ENCODE results near the gene CDKN2A. TPM values are rescaled to one million over a fixed set of nuclear protein-coding genes. Genes with fewer than 3 reads are reported as not detected.

Gene CDKN2A
- polyA plus RNA-seq, 1 of the 3 experiments (the other 2 are of a cell fraction), result 41.4 TPM

GRCh38 chr9:21974343-21974721 is 19.9 kb downstream of the CDKN2A start:
- Histone ChIP-seq H3K4me3 (ENCODE audit: low read depth in 2 of 2, low read length in 1 of 2) (peak overlapping the region; percentile 53 to 65), H4K20me1 (ENCODE audit: insufficient read depth) (no peaks in the 10 kb centered on the region), H3K9ac (peak overlapping the region; percentile 26; the same call in 1 of the 2 replicates), H3K4me1 (ENCODE audit: control insufficient read depth in 1 of 2, insufficient read depth in 2 of 2, low read depth in 1 of 2, low read length in 1 of 2) (peaks cover 0 to 4% of the 10 kb centered on the region in 2 experiments; a peak in 1 of 4 replicates), H3F3A (replicated peaks; ENCODE audit: insufficient read depth) (peaks cover 11% of the 10 kb centered on the region), H3K4me2 (peak overlapping the region; percentile 93), H3K27ac (ENCODE audit: low read depth in 2 of 2, low read length in 1 of 2) (no peak overlapping the region), H3K9me2 (no peaks in the 10 kb centered on the region), H3K27me3 (ENCODE audit: insufficient read depth) (peaks cover 87% of the 10 kb centered on the region), H3K9me3 (no peaks in the 10 kb centered on the region), H3K36me3 (replicated peaks in 1 of 2; ENCODE audit: control insufficient read depth in 1 of 2, insufficient read depth in 2 of 2, low read length in 1 of 2) (no peaks in the 10 kb centered on the region), H3K79me2 (ENCODE audit: insufficient read depth) (no peaks in the 10 kb centered on the region), H2AFZ (ENCODE audit: low read depth) (peak overlapping the region; percentile 69)
- TF ChIP-seq PBX3 (IDR thresholded peaks at IDR 0.05), result no peak
- TF ChIP-seq TEAD4 (IDR thresholded peaks at IDR 0.05; ENCODE audit: borderline replicate concordance, insufficient read depth), result no peak
- no peak for TF ChIP-seq JUND (IDR thresholded peaks at IDR 0.05)
- no peak for TF ChIP-seq MXI1 (IDR thresholded peaks at IDR 0.05; ENCODE audit: low read depth, low read length)
- no peak for TF ChIP-seq NRF1 (IDR thresholded peaks at IDR 0.05; ENCODE audit: low read depth, low read length)
- TF ChIP-seq FOSL2 (IDR thresholded peaks at IDR 0.05; ENCODE audit: borderline replicate concordance, low read depth), result no peak
- no peak for TF ChIP-seq TCF12 (IDR thresholded peaks at IDR 0.05)
- no peak for TF ChIP-seq FOXJ3 (CRISPR knock-in tag; IDR thresholded peaks at IDR 0.05)
- no peak for TF ChIP-seq POLR2AphosphoS5 (IDR thresholded peaks at IDR 0.05; ENCODE audit: low read depth, low read length)
- no peak for TF ChIP-seq ZBTB33 (IDR thresholded peaks at IDR 0.05; ENCODE audit: borderline replicate concordance, low read depth)
- TF ChIP-seq RCOR1 (IDR thresholded peaks at IDR 0.05; ENCODE audit: low read length), result no peak
- TF ChIP-seq IRF3 (IDR thresholded peaks at IDR 0.05; ENCODE audit: low read depth, low read length), result no peak
- no peak for TF ChIP-seq RFX5 (IDR thresholded peaks at IDR 0.05; ENCODE audit: low read length)
- no peak for TF ChIP-seq ELF1 (IDR thresholded peaks at IDR 0.05)
- no peak for TF ChIP-seq NFIC (IDR thresholded peaks at IDR 0.05; ENCODE audit: borderline replicate concordance)
- no peak for TF ChIP-seq MEF2A (IDR thresholded peaks at IDR 0.05; ENCODE audit: borderline replicate concordance, low read depth)
- 1% methylated on average over 21 of the region's 21 CpGs for WGBS (ENCODE audit: low lambda C conversion rate)
- ChIA-PET CTCF (interaction anchor here (1.5 kb wide), 1 partner anchor 161 kb away, joined by 4 read pairs; no protein-coding TSS in a partner anchor), POLR2A (no interaction called here)
- no peak for DNase-seq

- H3K36me3 ChIP-seq (replicated peaks in 1 of 2; ENCODE audit: control insufficient read depth in 1 of 2, insufficient read depth in 2 of 2, low read length in 1 of 2), result no peaks in the 10 kb centered on the region
- H4K20me1 ChIP-seq (ENCODE audit: insufficient read depth), result no peaks in the 10 kb centered on the region
- H2AFZ ChIP-seq (ENCODE audit: low read depth), result no peak overlapping the region
- H3K4me1 ChIP-seq (ENCODE audit: control insufficient read depth in 1 of 2, insufficient read depth in 2 of 2, low read depth in 1 of 2, low read length in 1 of 2), result peaks cover 0 to 7% of the 10 kb centered on the region in 2 experiments; a peak in 1 of 4 replicates
- ChIA-PET CTCF (interaction anchor here (0.7 to 1.9 kb wide), 3 partner anchors 36 to 160 kb away, joined by 3 to 7 read pairs (median 5); partner anchors contain the start of gene CDKN2B), POLR2A (no interaction called here)
- H3K9me2 ChIP-seq, result no peaks in the 10 kb centered on the region
- peaks cover 11% of the 10 kb centered on the region for H3F3A ChIP-seq (replicated peaks; ENCODE audit: insufficient read depth)
- no peaks in the 10 kb centered on the region for H3K79me2 ChIP-seq (ENCODE audit: insufficient read depth)
- TF ChIP-seq USF2 (IDR thresholded peaks at IDR 0.05; ENCODE audit: borderline replicate concordance, low read depth, low read length), result no peak
- TF ChIP-seq EP300 (IDR thresholded peaks at IDR 0.05; ENCODE audit: borderline replicate concordance in 1 of 2, low read depth in 1 of 2, low read length in 1 of 2), result no peak
- TF ChIP-seq YY1 (IDR thresholded peaks at IDR 0.05; ENCODE audit: low read depth), result no peak
- no peak overlapping the region for H3K4me3 ChIP-seq (ENCODE audit: low read depth in 2 of 2, low read length in 1 of 2)
- no peak overlapping the region for H3K9ac ChIP-seq
- no peaks in the 10 kb centered on the region for H3K9me3 ChIP-seq
- H3K27ac ChIP-seq (ENCODE audit: low read depth in 2 of 2, low read length in 1 of 2), result no peak overlapping the region
- H3K4me2 ChIP-seq, result no peak overlapping the region
- peaks cover 87% of the 10 kb centered on the region for H3K27me3 ChIP-seq (ENCODE audit: insufficient read depth)
- no peak for DNase-seq
Measured at GRCh38 chr9:21972361-21972760, 21.8 kb downstream of the CDKN2A start.

All from SK-N-SH (cell line).